ENCODE results near the gene ENKD1.

The ENKD1 gene

DNA sequence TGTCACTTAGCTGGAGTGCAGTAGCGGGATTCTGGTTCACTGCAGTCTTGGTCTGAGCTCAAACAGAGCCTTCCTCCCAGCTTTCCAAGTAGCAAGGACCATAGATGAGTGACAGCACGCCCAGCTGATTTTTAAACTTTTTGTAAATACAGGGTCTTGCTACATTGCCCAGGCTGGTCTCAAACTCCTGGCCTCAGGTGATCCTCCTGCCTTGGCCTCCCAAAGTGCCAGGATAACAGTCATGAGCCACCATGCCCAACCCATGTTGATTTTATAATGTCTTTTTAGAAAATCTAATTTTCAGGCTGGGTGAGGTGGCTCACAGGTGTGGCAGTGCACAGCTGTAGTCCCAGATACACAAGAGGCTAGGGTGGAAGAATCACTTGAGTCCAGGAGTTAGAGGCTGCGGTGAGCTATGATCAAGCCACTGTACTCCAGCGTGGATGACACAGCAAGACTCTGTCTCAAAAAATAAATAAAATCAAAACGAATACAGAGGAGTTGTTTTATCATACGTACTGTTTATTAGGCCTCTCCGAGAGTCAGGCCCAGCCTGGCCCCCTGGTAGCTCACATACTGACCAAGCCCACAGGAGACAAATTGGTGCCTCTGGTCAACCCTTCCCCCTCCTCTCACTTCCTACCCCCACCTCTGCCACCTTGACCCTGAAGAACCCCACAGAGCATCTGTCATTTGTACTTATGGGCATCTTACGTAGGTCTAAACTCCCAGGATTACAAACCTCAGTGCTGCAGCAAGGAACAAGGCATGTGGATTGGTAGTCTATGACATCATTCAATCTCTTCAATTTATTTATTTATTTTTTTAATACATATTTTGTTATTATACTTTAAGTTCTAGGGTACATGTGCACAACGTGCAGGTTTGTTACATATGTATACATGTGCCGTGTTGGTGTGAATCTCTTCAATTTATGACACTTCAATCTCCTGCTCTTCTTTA is 13.7 kb upstream of the ENKD1 start:
- DNase-seq, result peak in 3 of 10 donors; percentile 10 to 57 (median 29)
- intact Hi-C loops (cut with DNase I), result loop anchor here (10.0 kb wide), 2 partner anchors 125 to 245 kb away; partner anchors contain the start of genes RANBP10 and TSNAXIP1

- intact Hi-C loops (cut with DNase I), result loop anchor here (10.0 kb wide), 2 partner anchors 126 to 246 kb away; partner anchors contain the start of genes RANBP10 and TSNAXIP1
- peak in 2 of 10 donors; percentile 12 to 14 for DNase-seq
Measured at GRCh38 chr16:67678354-67679023, 11.9 kb upstream of the ENKD1 start.

GRCh38 chr16:67677712-67678111 is 11.2 kb upstream of the ENKD1 start:
- intact Hi-C loops (cut with DNase I), result loop anchor here (10.0 kb wide), 2 partner anchors 127 to 247 kb away; partner anchors contain the start of genes RANBP10 and TSNAXIP1
- peak in 3 of 10 donors; percentile 13 to 40 (median 30) for DNase-seq

DNA sequence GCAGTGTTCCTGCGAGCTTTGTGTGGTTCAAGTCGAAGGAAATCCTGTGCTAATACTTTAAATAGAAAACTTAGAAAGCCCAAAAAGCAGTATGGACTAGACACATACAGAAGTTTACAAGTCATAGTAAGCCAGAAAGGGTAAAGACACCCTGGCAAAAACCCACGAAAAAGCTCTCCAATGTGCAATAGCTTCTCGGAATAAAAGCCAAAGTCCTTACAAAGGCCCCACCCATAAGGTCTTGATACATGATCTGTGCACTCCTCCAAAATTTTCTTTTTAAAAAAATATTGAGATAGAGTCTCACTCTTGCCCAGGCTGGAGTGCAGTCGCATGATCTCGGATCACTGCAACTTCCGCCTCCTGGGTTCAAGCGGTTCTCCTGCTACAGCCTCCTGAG is 10.4 kb upstream of the ENKD1 start:
- intact Hi-C loops (cut with DNase I), result loop anchor here (10.0 kb wide), 2 partner anchors 128 to 248 kb away; partner anchors contain the start of genes RANBP10 and TSNAXIP1
- peak in 2 of 10 donors; percentile 12 to 33 for DNase-seq

GRCh38 chr16:67676516-67676915 is 10.0 kb upstream of the ENKD1 start:
- DNase-seq, result peak in 2 of 10 donors; percentile 1 to 8
- intact Hi-C loops (cut with DNase I), result loop anchor here (10.0 kb wide), 2 partner anchors 128 to 248 kb away; partner anchors contain the start of genes RANBP10 and TSNAXIP1

DNA sequence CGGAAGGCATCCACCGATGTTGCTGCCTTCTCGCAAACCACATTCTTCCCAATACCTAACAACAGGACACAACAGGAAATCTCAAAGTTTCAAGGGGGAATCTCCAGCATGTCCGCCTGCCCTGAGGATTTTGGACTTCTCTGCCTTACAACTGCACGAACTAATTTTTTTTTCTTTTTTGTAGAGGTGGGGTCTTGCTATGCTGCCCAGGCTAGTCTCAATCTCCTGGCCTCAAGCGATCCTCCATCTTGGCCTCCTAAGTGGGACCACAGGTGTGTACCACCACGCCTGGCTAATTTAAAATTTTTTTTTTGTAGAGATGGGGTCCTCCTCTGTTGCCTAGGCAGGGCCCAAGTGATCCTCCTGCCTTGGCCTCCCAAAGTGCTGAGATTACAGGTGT is 9.4 kb upstream of the ENKD1 start:
- DNase-seq, result no peak
- intact Hi-C loops (cut with DNase I), result loop anchor here (10.0 kb wide), 2 partner anchors 129 to 249 kb away; partner anchors contain the start of genes RANBP10 and TSNAXIP1

DNA sequence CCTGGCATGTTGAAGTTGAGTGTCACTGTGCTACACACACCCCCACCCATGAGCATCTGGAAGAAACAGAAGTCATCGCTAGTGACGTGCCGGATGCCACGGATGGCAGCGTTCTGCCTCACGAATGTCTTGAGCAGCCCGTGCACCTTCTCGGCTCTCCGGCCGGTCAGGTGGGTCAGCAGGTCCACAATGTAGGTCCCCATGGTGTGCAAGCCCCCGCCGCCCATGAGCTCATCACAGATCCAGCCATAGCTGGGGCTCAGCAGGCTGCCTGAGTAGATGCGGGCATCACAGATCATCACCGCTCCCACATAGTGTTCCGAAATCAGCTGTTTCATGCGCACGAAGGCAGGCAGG is 9.0 kb upstream of the ENKD1 start:
- peak in 1 of 10 donors; percentile 74 for DNase-seq
- intact Hi-C loops (cut with DNase I), result loop anchor here (10.0 kb wide), 2 partner anchors 129 to 249 kb away; partner anchors contain the start of genes RANBP10 and TSNAXIP1

DNA sequence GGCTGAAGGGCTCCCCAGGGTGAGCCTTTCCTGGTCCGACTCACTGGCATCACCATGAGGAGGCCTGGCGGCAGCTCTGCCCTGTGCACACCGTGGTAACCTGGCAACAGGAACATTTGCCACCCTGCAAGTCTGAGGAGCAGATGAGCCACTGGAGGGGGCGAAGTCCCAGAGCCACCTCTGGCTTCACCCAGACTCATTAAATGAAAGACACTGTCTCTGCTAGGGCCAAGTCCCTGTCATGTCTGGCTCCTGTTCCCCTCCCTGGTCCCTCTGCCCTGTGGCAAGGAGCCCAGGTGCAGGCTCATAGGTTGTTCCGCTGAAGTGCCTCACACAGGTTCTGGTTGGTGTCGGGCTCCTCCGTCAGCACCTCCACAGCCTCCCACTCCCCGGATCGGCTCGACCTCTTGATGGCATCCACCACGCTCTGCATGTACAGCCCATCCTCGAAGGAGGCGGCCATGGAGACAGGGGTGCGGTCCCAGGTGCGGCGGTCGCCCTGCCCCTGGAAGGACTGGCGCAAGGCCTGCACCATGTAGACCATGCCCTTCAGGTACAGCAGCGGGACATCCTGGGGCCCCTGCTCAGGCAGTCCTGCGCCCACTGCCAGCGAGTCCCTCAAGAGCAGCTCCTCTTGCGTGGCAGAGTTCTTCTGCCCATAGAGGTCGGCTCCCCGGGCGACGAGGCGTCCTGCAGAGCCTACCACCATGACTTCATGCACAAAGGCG is 8.5 kb upstream of the ENKD1 start:
- DNase-seq, result peak in 1 of 10 donors; percentile 75
- intact Hi-C loops (cut with DNase I), result loop anchor here (10.0 kb wide), 2 partner anchors 130 to 250 kb away; partner anchors contain the start of genes RANBP10 and TSNAXIP1

DNA sequence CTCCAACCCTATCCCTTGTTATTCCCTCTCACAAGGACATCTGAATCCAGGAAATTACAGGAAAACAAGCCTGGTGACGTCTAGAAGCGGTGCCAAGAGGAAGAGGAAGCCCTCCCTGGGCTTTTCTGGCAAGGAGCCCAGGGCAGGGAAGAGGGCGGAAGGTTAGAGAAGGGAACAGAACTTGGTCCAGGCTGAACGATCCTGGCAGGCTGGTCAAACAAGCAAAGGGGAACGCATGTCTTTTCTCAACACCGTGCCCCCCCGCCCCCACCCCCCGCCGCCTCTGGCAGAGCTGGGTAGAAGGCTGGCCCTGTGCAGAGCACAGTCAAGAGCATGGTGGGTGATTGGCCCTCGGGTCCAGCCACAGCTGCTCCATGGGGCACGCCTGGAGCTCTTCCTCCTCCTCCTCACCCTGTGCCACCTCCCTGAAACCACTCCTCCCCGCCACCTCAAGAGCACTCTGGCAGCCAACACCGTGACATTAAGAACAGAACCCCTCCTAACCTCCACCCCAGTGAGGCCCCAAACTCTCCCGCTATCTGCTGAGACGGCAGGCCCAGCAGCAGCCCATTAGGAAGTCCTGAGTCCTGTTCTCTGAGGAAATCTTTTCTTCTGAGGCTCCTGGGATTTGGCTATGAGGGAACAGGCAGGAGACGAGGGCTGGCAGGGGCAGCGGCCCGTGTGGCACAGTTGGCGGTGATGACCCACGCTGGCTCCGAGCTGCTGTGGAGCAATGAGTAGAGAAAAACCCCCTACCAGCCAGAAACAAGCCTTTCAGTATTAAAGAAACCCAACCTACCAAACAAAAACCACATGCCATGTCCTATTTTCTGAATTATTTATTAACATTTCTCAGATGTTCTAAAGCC is 7.4 kb upstream of the ENKD1 start:
- intact Hi-C loops (cut with DNase I), result loop anchor here (10.0 kb wide), 2 partner anchors 131 to 251 kb away; partner anchors contain the start of genes RANBP10 and TSNAXIP1
- DNase-seq, result peak in 1 of 10 donors; percentile 84

DNA sequence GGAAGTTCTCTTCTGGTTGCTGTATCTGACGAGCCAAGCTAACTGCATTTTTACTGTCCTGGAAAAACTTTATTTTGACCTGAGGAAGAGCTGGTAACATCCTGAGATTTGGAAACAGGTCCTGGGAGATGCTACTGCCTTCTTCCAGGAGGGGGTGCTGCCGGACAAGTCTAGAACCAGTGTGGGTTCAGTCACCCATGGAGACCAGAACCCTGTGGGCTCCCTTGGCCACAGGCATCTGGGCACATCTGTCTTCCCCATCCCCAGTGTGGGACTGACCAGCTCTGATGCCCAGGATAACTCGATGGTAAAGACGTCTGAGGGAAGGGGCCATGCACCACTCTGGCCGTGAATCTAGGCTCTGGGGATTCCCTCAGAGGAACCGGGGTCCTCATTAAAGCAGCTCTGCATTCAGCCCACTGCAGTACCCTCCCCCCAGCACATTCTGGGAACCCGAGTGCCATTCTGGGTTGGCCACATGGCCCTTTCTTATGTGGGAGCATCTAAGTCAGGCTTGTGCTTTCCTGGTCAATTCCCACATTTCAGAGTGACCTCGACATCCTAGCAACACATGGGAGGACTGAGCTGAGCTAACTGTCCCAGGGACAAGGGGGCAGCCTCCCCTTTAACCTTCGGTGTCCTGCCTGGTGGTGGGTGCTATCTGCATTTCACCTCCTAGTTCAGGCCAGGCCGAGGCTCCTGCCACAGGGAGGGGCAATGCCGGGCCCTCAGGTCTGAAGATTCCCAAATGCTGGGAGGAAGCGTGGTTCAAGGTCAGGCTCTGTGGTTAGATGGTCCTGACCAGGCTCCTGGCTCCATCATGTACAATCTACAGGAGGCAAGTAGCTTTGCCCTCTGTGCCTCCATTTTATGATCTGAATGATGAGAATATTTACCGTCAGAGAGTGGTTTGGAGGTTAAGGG is 6.5 kb upstream of the ENKD1 start:
- intact Hi-C loops (cut with DNase I), result loop anchor here (10.0 kb wide), 2 partner anchors 132 to 252 kb away; partner anchors contain the start of genes RANBP10 and TSNAXIP1

GRCh38 chr16:67672306-67672705 is 5.8 kb upstream of the ENKD1 start:
- intact Hi-C loops (cut with DNase I), result loop anchor here (10.0 kb wide), 2 partner anchors 132 to 252 kb away; partner anchors contain the start of genes RANBP10 and TSNAXIP1
- DNase-seq, result no peak

More for the DNA sequence above, 6.5 kb upstream of the ENKD1 start:
- DNase-seq, result peak in 8 of 10 donors; percentile 39 to 95 (median 67)

DNA sequence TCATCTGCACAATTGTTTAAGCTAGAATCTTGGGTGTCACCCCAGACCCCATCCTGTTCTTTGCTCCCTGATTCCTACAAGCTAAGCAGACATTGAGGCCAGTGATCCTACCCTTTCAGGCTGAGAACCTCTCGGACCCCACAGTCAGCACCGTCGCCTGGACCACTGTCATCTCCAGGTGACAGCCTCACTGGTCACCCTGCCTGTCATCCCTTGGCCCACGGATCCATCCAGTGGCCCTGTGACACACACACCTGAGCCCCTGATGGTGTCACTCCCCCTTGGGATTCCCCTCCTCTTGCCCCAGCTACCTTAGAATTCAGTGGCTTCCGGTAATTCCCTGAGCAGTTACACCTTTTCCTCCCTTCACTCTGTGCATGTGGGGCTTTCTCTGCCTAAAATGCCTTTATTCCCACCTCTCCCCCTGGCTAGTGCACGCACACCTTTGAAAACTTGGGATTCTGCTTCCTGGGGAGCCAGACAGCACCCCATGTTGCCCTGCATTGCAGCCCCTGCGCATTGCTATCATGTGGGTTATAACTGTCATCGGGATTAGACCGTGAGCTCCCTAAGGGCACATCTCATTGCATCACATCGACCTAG is 3.0 kb upstream of the ENKD1 start:
- intact Hi-C loops (cut with DNase I), result loop anchor here (2.0 to 10.0 kb wide), 5 partner anchors 53 to 255 kb away; partner anchors contain the start of genes CENPT, CTCF, NUTF2 and RANBP10
- no peak for DNase-seq

DNA sequence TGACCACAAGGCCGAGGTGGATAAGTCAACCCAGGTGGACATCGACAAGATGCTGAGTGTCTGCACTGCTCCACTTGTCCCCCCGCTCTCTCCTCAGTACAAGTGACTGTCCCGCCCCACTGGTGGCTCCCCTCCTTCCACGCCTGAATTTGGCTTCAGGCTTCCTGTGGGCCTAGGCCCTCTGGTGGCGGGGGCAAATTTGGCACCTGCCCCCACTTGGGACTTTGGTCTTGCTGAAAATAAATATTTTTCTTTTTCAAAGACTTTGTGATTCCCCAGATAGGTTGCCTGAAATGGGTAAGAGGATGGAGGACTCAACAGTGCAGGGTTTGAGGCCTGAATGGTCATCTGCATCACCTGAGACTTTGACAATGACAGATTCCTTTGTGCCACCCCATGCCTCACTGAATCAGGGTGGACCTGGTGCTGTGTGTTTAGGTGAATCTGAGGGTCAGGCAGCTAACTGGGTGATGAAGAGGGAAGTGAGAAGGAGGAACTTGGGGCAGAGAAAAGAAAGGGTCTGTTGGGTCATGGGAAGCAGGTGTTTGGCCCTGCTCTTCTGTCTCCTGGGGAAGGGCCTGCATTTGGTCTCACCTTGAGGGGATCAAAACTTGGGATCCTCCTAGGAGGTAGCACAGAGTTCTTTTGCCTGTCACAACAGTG is 2.1 kb upstream of the ENKD1 start:
- no peak for DNase-seq
- intact Hi-C loops (cut with DNase I), result loop anchor here (2.0 to 10.0 kb wide), 3 partner anchors 54 to 176 kb away; partner anchors contain the start of genes CENPT, CTCF, NUTF2 and THAP11

DNA sequence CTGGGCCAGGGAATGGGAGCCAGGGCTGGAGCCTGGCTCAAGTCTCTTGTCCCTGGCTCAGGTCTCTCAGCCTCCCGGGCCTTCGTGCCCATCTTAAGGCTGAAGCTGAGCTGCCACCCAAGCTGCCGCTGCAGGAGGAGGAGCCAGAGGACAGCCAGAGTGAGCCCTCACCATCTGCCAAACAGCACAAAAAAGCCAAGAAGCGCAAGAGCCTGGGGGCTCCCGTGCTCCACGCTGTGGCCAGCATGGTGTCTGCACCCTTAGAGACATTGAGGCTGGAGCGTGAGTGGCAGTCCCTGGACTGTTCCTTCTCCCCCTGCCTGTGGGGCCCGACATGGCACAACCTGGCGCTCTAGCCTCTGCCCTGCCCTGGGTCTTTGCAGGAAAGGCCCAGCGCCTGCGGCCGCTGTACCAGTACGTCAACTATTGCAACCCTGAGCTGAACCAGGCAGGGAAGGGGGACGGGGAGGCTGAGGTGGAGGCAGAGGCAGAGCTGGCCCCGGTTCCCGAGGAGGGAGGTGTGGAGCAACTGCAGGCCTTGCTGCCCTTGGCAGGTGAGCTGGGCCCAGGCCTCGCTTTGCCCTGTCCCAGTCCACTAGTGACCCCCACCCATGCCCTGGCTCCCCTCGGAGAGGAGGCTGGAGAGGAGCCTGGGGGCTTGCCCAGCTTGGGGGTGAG is 1.4 kb upstream of the ENKD1 start:
- peak; percentile 69 to 98 (median 88) for DNase-seq
- intact Hi-C loops (cut with DNase I), result loop anchor here (1.0 to 10.0 kb wide), 4 partner anchors 54 to 177 kb away; partner anchors contain the start of genes CENPT, CTCF, NUTF2 and THAP11

- DNase-seq, result no peak
- intact Hi-C loops (cut with DNase I), result loop anchor here (1.0 to 10.0 kb wide), 3 partner anchors 55 to 177 kb away; partner anchors contain the start of genes CENPT, NUTF2 and THAP11
Measured at GRCh38 chr16:67667453-67667816, 885 bp upstream of the ENKD1 start.
